DMS53 treated with DMSO at 0.1 percent for 48 hours (cell line): ENCODE measurements around the gene SPTA1.
A peak's percentile ranks its signal among the peaks of the same experiment; 100 is the strongest.

ENCODE experiments used
- DNase-seq: peaks from one replicate; lab custom pipeline; 2025; ENCODE audit not compliant: unreplicated experiment; lab: John Stamatoyannopoulos, UW

SPTA1 gene

GRCh38 chr1:158687037-158687436, 522 bp upstream of the SPTA1 start:
- DNase-seq, result no peak

GRCh38 chr1:158685085-158685484, 1.4 kb downstream of the SPTA1 start:
- no peak for DNase-seq

GRCh38 chr1:158681606-158682005, 4.9 kb downstream of the SPTA1 start:
- no peak for DNase-seq

- no peak for DNase-seq
Observed at GRCh38 chr1:158679289-158679688, 7.2 kb downstream of the SPTA1 start.

GRCh38 chr1:158675563-158676323, 10.8 kb downstream of the SPTA1 start:
- no peak for DNase-seq

GRCh38 chr1:158674302-158674701, 12.2 kb downstream of the SPTA1 start:
- no peak for DNase-seq

GRCh38 chr1:158666037-158666436, 20.5 kb downstream of the SPTA1 start:
- no peak for DNase-seq

- DNase-seq, result peak; percentile 69
Observed at GRCh38 chr1:158654571-158654970, 31.9 kb downstream of the SPTA1 start.

- no peak for DNase-seq
Observed at GRCh38 chr1:158654086-158654485, 32.4 kb downstream of the SPTA1 start.

GRCh38 chr1:158652721-158653334, 33.7 kb downstream of the SPTA1 start:
- DNase-seq, result no peak

GRCh38 chr1:158649052-158649451, 37.5 kb downstream of the SPTA1 start:
- no peak for DNase-seq

GRCh38 chr1:158646465-158646864, 40.0 kb downstream of the SPTA1 start:
- no peak for DNase-seq

- no peak for DNase-seq
Observed at GRCh38 chr1:158644449-158644848, 42.1 kb downstream of the SPTA1 start.

- DNase-seq, result no peak
Observed at GRCh38 chr1:158638904-158639303, 47.6 kb downstream of the SPTA1 start.

GRCh38 chr1:158638146-158638545, 48.4 kb downstream of the SPTA1 start:
- no peak for DNase-seq

GRCh38 chr1:158613764-158614163, 72.8 kb downstream of the SPTA1 start:
- no peak for DNase-seq

GRCh38 chr1:158611916-158612315, 74.6 kb downstream of the SPTA1 start:
- no peak for DNase-seq

GRCh38 chr1:158607296-158607695, 79.2 kb downstream of the SPTA1 start:
- no peak for DNase-seq

- DNase-seq, result no peak
Observed at GRCh38 chr1:158604968-158605367, 81.5 kb downstream of the SPTA1 start, which contains the start of gene OR10Z1. Gene OR10Z1 (plus strand): TSS chr1:158605268. CDS start chr1:158606439, 1,171 bp downstream.

GRCh38 chr1:158600735-158601134, 85.8 kb downstream of the SPTA1 start:
- no peak for DNase-seq

GRCh38 chr1:158586942-158587341, 99.6 kb downstream of the SPTA1 start:
- DNase-seq, result no peak

GRCh38 chr1:158583962-158584361, 102.6 kb downstream of the SPTA1 start:
- DNase-seq, result no peak

GRCh38 chr1:158579733-158580132, 106.8 kb downstream of the SPTA1 start, which contains the start of gene OR10X1:
Gene OR10X1 (minus strand): TSS chr1:158579899. CDS start chr1:158579899, 0 bp downstream.
- DNase-seq, result no peak
